Prostate gland (tissue), 2 donors: Measurements from ENCODE around the gene RYR1. TPM values are rescaled to one million over a fixed set of nuclear protein-coding genes. Genes with fewer than 3 reads are reported as not detected.

Experiments used
- DNase-seq: peaks from one replicate; pipeline ENCODE4 v3.0.0-alpha.2; 2019; ENCODE audit warnings: low spot score
- H3K27ac ChIP-seq, 2 donors: fragments of 200-600 bp; sonication (generic); 2 replicates each; pipeline ENCODE4 v1.5.1; 2017 to 2019
- H3K27me3 ChIP-seq: fragments of 200-600 bp; sonication (generic); replicated peaks from 2 replicates; pipeline ENCODE4 v1.5.1; 2019; ENCODE audit not compliant: insufficient read depth
- H3K36me3 ChIP-seq, 2 donors: fragments of 200-600 bp; sonication (generic); 1 replicate in 1 of 2; 2 replicates in 1 of 2; pipeline versions ENCODE4 v1.5.1 to v1.8.1; 2017 to 2019
- H3K4me1 ChIP-seq: fragments of 200-600 bp; sonication (generic); replicated peaks from 2 replicates; pipeline ENCODE4 v1.5.1; 2019
- H3K4me3 ChIP-seq, 2 donors: fragments of 200-600 bp; sonication (generic); 2 replicates each; pipeline ENCODE4 v1.5.1; 2017 to 2019
- H3K9me3 ChIP-seq: fragments of 200-600 bp; sonication (generic); 2 replicates; pipeline ENCODE4 v1.5.1; 2017
- POLR2A ChIP-seq: fragments of 450-650 bp; IDR thresholded peaks from one replicate; pipeline ENCODE4 v1.6.1; 2016; ENCODE audit warnings: antibody characterized with exemption, mild to moderate bottlenecking
- POLR2AphosphoS5 ChIP-seq: sonication (generic); formaldehyde crosslinking; IDR thresholded peaks from one replicate; pipeline ENCODE4 v1.6.1; 2017; ENCODE audit warnings: antibody characterized with exemption
- WGBS: methylation state at CpG from one replicate; pipeline ENCODE4 v1.1.5; 2018; 5-methylcytosine and 5-hydroxymethylcytosine counted together
- intact Hi-C: fragments of 100-400 bp; cut with DNase I; formaldehyde crosslinking; loops from one replicate; pipeline ENCODE4 v1.14.2; 2022
- total RNA-seq, 2 donors: library from RNA; depleted of rRNA; stranded (reverse); fragments of >200 nt; gene quantifications; one replicate each; pipeline ENCODE4 v1.1.0, GENCODE V29; 2016
- TF ChIP-seq, protein P1 (sequence below), 4 experiments: fragments of 200-600 bp in 2 of 4; fragments of 450-650 bp in 2 of 4; sonication (generic) in 2 of 4; IDR thresholded peaks; 1 replicate in 3 of 4; 2 replicates in 1 of 4; pipeline ENCODE4 v1.5.1; 2016 to 2019; ENCODE audit warnings: antibody characterized with exemption in 4 of 4, mild to moderate bottlenecking in 2 of 4, moderate library complexity in 2 of 4

Gene RYR1
- total RNA-seq, 2 donors from 2014 or later, result 5.7 to 8.6 TPM

DNA sequence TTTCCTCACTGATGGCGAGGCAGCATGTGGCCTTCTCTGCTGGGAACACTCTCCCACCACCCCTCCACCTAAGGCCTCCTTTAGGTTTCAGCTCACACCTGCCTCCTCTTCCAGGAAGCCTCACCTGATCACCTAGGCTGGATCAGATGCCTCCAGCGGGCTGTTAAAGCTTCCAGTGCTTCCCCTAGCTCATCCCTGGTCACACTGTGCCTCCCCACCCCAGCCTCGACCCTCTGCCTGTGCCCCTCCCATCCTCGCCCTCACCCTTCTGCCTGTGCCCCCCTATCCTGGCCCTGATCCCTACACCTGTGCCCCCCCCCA is 150.5 kb downstream of the RYR1 start:
- DNase-seq, result no peak
- 82% methylated on average over 4 of the region's 4 CpGs for WGBS
- Histone ChIP-seq H3K4me3 (no peak overlapping the region), H3K27ac (no peak overlapping the region), H3K9me3 (no peaks in the 10 kb centered on the region), H3K27me3 (no peaks in the 10 kb centered on the region), H3K36me3 (no peaks in the 10 kb centered on the region), H3K4me1 (no peaks in the 10 kb centered on the region)
- no peak for TF ChIP-seq POLR2A
- no peak for TF ChIP-seq POLR2AphosphoS5
- TF ChIP-seq, protein P1, sequence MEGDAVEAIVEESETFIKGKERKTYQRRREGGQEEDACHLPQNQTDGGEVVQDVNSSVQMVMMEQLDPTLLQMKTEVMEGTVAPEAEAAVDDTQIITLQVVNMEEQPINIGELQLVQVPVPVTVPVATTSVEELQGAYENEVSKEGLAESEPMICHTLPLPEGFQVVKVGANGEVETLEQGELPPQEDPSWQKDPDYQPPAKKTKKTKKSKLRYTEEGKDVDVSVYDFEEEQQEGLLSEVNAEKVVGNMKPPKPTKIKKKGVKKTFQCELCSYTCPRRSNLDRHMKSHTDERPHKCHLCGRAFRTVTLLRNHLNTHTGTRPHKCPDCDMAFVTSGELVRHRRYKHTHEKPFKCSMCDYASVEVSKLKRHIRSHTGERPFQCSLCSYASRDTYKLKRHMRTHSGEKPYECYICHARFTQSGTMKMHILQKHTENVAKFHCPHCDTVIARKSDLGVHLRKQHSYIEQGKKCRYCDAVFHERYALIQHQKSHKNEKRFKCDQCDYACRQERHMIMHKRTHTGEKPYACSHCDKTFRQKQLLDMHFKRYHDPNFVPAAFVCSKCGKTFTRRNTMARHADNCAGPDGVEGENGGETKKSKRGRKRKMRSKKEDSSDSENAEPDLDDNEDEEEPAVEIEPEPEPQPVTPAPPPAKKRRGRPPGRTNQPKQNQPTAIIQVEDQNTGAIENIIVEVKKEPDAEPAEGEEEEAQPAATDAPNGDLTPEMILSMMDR (IDR thresholded peaks at IDR 0.05), result no peak
- intact Hi-C loops, result no loop called here

DNA sequence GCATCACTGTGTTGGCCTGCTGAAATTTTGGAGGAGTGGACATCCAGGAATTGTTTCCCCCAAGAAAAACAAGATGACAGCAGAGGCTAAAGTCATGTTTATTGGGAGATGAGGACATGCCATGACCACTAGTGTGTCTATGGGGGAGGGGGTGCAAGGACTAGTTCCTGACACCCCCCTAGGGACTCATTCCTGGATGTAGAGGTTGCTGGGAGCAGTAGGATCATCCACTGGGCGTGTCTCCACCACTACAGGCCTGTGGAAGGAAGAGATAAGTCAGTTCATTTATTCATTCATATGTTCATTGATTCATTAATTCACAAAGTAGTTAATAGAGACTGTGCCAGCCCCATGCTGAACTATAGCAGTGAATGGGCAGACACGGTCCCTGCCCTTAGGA is 154.1 kb downstream of the RYR1 start:
- H3K27ac ChIP-seq, result no peak overlapping the region
- H3K36me3 ChIP-seq, result no peaks in the 10 kb centered on the region
- no peak overlapping the region for H3K4me3 ChIP-seq
- no peaks in the 10 kb centered on the region for H3K4me1 ChIP-seq
- TF ChIP-seq POLR2A, result no peak
- TF ChIP-seq POLR2AphosphoS5, result no peak
- TF ChIP-seq, protein P1 (IDR thresholded peaks at IDR 0.05), result no peak
- H3K27me3 ChIP-seq, result no peaks in the 10 kb centered on the region
- 97% methylated on average over 2 of the region's 2 CpGs for WGBS
- H3K9me3 ChIP-seq, result no peaks in the 10 kb centered on the region
- intact Hi-C loops, result no loop called here
- no peak for DNase-seq

DNA sequence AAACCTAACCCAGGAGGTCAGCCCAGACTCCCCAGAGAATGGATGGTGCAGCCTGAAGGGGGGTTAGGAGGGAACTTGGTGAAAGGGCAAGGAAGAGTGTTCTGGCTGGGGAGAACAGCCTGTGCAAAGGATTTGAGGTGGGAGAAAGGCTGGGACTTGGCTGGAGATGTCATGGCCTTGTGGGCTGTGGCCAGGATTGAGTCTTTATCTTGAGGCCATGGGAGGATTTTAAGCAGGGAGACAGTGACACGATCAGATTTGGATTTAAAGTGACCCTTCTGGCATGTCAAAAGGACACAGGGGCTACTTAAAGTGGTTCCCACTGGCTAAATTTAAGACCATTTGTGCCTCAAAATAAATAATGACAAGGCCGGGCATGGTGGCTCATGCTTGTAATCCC is 154.6 kb downstream of the RYR1 start:
- DNase-seq, result no peak
- Histone ChIP-seq H3K4me3 (no peak overlapping the region), H3K9me3 (no peaks in the 10 kb centered on the region), H3K27me3 (no peaks in the 10 kb centered on the region), H3K27ac (no peak overlapping the region), H3K4me1 (no peaks in the 10 kb centered on the region), H3K36me3 (no peaks in the 10 kb centered on the region)
- no peak for TF ChIP-seq POLR2A
- intact Hi-C loops, result no loop called here
- WGBS, result 85% methylated on average over 2 of the region's 2 CpGs

DNA sequence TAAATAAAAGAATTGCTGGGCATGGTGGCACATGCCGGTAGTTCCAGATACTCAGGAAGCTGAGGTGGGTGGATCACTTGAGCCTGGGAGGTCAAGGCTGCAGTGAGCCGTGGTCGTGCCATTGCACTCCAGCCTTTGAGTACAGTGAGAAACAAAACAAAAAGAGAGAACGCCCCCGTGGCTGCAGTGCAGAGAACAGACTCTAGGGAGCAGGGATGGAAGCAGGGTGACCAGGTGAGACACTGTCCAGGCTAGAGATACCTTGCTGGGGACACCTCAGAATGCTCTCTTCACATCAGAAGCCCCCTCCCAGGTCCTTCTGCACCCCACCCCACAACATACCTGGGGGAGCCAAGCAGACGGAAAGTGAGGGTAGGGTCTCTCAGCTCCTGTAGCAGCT is 159.4 kb downstream of the RYR1 start:
- 59% methylated on average over 6 of the region's 6 CpGs for WGBS
- H3K4me3 ChIP-seq, result no peak overlapping the region
- TF ChIP-seq, protein P1 (IDR thresholded peaks at IDR 0.05), result no peak
- TF ChIP-seq POLR2A, result no peak
- no peak for TF ChIP-seq POLR2AphosphoS5
- intact Hi-C loops, result no loop called here
- no peak for DNase-seq
- no peaks in the 10 kb centered on the region for H3K36me3 ChIP-seq
- no peak overlapping the region for H3K27ac ChIP-seq
- no peaks in the 10 kb centered on the region for H3K4me1 ChIP-seq
- H3K9me3 ChIP-seq, result no peaks in the 10 kb centered on the region
- no peaks in the 10 kb centered on the region for H3K27me3 ChIP-seq

DNA sequence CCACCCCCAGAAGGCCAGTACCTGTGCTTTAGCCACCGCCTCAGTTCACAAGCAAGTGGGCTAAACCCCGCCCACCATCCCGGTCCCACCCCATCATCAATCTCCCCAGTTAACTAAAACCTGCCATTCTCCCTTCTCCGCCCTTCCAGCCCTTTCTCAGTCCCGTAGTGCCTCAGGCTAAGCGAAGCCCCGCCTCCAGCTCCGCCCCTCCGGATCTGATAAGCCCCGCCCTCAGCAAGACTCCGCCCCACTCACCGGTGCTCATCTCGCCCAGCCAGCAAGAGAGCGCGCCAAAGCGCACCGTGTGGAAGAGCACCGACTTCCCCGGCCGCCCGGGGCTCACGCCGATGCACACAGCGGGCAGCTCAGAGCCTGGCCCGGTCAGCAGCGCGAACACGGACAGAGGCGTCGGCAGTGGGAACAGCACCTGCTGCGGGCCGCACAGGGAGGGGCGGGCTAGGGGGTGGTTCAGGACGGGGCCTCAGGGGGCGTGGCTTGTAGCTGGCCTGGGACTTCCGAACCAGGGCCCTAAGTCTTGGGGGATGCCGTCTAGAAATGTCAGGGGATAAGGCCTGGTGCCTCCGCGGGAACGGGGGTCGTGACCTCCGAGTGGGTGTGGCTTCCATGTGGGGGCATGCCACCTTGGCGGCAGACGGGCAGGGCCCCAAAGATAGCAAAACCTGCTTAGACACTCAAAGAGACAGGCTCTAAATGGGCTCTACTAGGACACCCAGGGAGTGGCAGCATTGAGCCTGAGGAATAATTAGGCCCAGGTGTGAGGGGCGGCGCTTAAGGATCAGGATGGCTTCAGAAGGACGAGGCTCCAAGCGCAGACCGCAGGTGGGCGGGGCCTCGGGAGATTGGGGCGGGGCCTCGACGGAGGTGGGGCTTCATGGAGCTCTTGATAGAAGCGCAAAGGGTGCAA is 162.8 kb downstream of the RYR1 start:
- no peaks in the 10 kb centered on the region for H3K4me1 ChIP-seq
- H3K36me3 ChIP-seq, result no peaks in the 10 kb centered on the region
- no peak overlapping the region for H3K27ac ChIP-seq
- peak overlapping the region in 1 of 2 donors; percentile 10 for H3K4me3 ChIP-seq
- 15% methylated on average over 55 of the region's 55 CpGs for WGBS
- DNase-seq, result no peak
- TF ChIP-seq POLR2A (no peak), POLR2AphosphoS5 (no peak)
- TF ChIP-seq, protein P1 (IDR thresholded peaks at IDR 0.05), result no peak
- H3K27me3 ChIP-seq, result no peaks in the 10 kb centered on the region
- intact Hi-C loops, result no loop called here
- H3K9me3 ChIP-seq, result no peaks in the 10 kb centered on the region
